GM21447 (cell line): ENCODE measurements around the gene MAPK8IP2.

ENCODE experiments used
- ATAC-seq: cut with Tn5 transposase; IDR thresholded peaks from one replicate; pipeline ENCODE4 v1.9.1; 2021; ENCODE audit not compliant: unreplicated experiment

The MAPK8IP2 gene

DNA sequence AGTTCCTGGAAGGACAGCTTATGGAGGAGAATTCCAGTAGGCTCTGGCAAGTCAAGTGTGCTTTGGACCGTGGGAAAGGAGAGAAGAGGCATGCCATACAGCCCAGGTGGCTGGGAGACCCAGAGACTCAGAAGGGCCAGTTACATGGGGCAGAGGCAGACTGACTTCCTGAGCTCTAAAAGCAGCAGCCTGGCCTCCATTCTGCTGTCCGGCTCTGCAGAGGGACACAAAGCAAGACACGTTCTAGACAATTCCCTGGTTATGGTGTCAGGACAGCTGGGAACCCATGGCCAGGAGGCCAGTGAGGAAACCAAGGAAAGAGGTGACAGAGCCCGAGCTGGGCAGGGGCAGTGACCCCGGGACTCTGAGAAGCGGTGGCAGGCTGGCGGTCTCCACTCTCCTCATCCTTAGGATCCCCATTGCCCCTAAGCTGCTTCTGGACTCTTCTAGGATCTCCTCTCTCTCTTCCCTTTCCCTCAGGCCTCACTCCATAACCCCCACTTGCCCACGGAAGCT lies 25.1 kb upstream of the MAPK8IP2 start:
- ATAC-seq = no peak

DNA sequence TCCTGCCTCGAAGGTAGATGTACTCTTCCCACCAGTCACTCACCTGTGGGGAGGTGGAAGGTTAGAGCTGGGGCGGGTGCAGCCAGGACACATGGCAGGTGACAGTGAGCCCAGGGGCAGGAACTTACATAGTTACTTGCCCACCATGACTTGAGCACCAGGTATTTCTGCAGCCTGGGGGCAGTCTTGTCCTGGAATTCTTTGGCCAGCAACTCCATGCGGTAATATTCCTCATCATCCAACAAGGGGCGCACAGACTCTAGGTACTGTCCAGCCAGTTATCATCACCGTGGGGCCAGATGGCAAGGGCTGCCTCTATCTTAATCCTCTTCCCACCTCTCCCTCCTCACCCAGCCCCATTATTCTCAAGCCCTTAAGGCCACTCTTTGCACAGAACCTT lies 24.5 kb upstream of the MAPK8IP2 start:
- ATAC-seq = no peak

DNA sequence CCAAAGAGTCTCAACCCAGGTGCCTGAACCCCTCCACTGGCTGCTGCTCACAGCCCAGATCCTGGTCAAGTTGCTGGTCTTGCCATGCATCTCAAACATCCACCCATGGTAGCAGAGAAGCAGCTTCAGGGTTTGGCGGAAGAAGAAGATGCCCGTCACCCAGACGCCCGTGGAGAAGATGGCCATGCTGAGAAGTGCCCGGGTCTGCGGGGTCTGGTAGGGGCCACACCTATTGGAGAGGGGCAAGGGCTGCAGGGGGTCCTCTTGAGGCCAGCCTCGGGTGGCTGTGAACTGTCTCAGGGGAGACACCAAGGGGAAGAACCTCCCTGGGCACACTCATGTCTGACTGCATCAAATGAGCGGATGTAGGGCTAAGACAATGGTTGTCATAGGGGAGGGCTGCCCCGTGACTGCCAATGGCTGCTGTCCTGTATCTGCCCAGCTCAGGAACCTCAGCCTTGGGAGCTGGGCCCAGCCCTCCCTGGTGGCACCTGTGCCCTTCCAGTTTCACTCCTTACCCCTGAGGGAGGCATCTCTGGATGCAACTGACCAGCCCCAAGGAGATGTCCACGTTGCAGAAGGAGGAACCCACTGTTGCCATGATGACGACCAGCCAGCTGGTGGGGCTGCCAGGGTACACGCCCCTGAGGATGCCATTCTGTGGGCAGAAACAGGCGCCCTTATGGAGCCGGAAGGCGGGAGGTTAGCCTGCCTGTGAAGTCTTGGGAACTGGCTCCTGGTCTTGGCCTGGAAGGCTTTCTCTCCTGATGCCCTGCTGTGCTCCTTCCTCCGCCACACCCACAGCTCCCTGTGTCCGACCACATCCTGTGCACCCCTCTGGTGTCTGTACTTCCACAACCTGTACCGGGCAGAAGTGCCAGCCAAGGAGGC lies 23.5 kb upstream of the MAPK8IP2 start:
- ATAC-seq = no peak

DNA sequence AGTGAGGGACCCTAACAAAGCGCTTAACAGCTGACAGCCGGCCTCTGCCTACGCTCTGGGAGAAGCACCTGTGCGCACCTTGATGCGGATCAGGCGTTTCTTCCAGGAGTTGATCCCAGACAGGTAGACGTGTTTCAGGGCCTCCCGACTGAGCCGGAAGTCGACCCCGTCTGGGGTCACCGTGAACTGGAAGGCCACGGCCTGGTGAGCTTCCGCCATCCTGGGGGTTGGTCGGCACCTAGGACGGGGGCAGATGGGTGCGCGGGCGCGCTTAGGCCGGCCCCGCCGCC lies 23.0 kb upstream of the MAPK8IP2 start:
- no peak for ATAC-seq

DNA sequence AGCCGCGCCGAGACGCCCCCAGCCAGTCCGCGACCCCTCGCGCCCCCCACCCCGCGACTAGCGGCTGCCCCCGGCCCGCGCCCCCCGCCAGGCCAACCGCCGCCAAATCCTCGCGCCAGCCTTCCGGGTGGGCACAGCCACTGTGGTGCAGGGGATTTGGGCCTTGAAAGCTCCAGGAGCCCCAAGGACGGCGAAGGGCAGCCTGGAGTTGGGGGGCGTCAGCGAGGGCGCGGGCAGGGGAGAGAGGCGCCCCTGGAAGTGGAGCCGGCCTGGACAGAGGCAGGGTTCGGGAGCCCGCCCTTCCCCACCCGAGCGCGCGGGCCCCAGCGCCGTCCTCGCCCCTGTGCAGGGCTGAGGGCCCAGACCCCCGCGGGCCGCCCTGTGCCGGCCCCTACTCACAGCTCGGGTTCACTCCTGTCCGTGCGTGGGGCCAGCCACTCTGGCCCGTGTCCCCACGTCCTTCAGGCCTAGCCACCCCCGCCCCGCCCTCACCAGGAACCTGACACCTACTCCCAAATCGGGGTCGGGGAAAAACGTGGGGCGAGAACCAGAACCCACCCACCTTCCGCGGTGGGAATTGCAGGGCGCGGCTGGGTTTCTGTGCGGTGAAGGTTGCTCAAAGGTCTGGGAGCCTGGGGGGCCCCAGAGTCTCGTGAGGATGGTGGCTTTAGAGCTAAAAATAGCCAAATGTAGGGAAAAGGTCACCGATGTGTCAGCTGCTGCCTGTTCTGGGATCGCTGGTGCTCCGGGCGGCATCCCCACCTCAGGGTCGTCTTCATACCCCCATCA lies 22.4 kb upstream of the MAPK8IP2 start, which contains the start of gene CPT1B:
Gene CPT1B, minus strand, starts transcription at position 441 of the 789 bp plus-strand sequence. CDS start 512 bp downstream, outside the sequence.
- no peak for ATAC-seq

DNA sequence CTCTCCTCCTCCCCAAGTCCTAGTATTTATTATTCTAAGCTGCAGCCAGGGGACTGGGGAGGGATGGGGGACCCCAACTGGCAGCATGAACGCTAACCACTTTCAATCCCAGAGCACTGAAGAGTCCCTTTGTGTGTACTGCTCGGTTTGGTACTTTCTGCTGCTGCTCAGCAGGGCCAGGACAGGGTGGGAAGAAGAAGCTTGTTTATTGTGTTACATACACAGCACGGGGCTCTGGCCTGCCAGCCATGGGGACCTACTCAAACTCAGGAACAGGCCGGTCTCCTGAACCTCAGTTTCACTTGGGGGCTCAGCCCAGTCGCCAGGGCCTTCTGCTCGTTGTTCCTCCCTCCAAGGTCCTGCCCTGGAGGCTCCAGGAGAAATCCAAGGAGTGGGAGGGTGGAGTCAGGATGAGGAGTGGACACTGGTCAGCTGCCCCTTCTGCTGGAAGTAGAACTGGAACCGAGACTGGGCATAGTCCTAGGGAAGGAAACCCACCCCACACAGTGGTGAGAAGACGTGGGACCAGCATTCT lies 21.8 kb upstream of the MAPK8IP2 start:
- ATAC-seq = no peak

DNA sequence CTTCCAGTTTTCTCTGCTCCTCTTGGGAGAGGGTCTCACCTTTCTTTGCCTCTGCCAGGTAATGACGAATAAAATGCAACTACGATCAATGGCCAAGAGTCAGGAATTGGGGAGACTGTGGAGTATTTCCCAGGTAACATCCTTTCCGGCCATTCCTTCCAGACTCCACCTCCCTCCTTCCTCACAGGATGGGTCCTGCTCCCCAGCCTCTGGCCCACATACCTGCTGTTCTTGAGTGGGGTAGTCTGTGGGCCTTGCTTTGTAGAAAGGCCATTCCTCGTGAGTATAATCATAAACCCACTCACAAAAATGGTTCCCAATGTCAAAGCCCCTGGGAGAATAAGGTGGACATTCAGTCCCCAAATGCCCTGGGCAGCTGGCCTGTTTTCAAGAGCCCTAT lies 20.8 kb upstream of the MAPK8IP2 start:
- no peak for ATAC-seq

DNA sequence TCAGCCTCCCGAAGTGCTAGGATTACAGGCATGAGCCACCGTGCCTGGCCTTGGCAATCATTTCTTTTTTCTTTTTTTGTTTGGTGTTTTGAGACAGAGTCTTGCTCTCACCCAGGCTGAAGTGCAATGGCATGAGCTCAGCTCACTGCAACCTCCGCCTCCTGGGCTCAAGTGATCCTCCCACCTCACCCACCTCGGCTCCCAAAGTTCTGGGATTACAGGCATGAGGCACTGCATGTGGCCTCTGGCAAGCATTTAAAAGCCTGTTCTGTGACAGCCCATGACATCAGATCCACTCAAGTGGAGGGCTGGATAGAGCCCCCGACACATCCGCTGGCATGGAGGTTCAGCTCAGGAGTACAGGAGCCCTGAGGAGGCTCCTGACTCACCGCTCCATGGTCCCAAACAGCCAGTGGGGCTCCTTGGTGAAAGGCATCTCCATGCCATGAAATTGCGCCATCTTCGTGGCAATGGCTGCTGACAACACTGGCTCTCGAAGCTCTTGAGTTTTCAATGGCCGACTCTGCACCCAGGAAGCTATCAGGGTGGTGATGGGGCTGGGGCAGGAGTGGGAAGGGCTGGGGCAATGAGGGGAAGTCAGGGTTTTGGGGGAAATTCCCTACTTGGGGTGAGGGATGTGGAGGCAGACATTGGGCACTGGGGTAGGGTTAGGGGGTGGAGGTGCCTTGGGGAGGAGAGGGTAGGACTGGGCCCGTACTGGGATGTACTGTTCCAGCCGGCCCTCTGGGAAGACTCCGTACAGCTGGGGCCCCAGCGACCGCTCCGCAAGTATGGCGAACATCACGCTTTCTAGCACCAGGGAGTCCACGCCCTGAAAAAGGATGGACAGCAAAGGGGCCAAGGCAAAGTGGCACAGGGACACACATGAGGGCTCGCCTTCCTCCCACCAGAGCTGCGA lies 19.3 kb upstream of the MAPK8IP2 start:
- ATAC-seq = no peak

DNA sequence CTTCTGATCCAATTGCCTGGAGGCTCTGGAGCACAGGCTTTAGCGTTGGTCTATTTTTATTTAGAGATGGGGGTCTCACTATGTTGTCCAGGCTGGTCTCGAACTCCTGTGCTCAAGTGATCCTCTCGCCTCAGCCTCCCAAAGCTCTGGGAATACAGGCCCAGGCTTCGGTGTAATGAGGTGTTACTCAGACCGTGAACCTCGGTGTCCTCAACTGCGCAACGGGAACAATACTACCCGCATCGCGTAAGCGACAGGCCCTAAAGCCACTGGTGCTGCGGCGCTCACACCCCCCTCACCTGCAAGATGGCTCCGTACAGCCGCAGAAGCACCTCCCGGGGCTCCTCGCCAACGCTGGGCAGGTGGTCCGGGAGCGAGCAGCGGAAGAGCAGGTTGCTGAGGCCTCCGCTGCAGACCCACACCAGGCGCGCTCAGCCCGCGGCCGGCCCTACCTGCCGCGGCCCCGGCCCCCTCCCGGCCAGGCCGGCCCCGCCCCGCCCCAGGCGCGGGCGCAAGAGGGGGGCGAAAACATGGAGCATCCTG lies 18.6 kb upstream of the MAPK8IP2 start:
- no peak for ATAC-seq

DNA sequence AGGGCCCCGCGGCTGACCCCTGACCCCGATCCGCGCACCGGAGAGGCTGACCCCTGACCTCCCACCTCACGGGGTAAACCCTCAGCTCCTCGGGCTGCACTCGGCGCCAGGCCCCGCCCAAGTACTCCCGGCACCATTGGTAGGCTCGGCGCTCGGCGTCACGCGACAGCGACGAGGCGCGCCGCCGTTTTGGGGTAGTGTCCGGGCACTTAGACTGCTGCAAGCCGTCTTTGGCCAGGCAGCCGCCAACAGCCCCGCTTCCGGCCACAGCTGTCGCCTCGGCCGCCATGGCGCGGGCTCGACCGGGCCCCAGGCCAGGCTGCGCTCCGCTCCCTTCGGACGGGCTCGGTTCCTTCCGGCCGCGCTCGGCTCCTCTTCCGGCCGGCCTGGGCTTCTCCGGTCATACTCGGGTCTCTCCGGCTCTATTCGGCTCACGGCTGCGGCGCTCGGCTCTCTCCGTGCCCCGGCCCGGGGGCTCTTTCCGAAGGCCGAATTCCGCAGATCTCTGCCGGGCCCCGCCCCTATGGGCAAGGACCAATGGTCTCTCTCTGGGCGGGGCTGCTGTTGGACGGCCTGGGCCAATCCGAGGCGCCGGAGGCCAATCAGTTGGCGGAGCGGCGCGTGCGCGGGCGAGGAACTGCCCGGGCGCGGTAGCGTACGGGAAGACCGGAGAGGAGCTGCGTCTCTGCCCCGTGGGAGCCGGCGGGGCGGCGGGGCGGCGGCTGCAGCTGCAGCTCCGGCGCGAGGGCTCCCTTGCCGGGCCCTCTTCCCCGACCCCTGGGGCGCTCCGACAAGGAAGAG lies 17.9 kb upstream of the MAPK8IP2 start, which contains the start of gene CHKB:
Gene CHKB, minus strand, starts transcription at position 357 of the 801 bp plus-strand sequence. Its CDS starts 68 bp downstream, at position 289.
- peak; percentile 84 for ATAC-seq

DNA sequence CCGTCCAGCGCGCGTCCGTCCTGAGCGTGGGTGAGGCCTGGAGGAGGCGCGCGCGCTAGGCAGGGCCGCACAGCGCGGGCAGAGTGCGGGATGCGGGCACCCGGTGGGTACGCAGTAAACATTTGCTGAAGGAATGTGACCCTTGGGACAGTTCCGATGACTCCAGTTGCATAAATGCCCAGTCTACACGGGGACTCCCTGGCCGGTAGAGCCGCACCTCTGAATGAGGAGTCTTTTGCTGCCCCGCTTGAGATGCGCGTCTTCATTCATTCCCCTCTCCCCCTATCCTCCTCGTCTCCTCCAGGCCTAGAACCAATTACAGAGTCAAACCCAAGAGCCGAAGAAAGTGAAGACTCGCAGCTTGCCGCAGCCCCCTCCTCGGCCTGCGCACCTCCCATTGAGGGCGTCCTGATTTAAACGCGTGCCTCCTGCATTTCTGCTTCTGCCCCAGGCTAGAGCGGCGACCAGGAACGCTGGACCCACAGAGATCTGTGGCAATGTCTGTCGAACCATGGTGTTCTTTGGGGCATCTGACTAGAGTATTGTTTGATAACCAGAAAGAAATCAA lies 17.2 kb upstream of the MAPK8IP2 start:
- peak; percentile 28 for ATAC-seq

DNA sequence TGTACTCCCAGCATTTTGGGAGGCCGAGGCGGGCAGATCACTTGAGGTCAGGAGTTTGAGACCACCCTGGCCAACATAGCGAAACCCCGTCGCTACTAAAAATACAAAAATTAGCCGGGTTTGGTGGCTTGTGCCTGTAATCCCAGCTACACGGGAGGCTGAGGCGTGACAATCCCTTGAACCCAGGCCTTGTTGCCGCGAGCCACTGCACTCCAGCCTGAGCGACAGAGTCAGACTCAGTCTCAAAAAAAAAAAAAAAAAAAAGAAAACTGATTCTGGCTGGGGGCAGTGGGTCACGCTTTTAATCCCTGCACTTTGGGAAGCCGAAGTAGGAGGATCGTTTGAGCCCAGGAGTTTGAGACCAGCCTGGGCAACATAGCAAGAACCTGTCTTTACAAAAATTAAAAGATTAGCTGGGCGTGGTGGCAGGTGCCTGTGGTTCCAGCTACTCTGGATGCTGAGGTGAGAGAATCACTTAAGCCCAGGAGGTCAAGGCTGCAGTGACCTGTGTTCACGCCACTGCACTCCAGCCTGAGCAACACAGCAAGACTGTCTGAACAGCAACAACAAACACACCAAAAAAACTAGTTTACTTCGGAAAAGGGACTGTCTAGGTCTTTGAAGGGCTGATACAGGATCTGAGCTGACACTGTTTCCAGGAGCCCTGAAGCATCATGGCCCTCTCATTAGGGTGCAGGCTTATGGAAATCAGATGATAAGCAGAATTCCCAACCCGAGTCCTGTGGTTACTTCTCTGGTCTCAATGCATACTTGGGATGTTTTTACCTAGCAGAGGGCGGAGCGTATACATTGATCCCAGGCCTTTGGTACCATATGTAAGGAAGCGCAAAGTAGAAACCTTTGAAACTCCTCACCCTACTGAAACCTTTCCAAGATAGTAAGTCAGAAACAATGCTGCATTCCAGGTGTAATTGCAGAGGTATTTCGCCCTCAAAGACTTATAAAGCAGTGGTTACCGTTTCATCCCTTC lies 16.2 kb upstream of the MAPK8IP2 start:
- ATAC-seq = no peak

DNA sequence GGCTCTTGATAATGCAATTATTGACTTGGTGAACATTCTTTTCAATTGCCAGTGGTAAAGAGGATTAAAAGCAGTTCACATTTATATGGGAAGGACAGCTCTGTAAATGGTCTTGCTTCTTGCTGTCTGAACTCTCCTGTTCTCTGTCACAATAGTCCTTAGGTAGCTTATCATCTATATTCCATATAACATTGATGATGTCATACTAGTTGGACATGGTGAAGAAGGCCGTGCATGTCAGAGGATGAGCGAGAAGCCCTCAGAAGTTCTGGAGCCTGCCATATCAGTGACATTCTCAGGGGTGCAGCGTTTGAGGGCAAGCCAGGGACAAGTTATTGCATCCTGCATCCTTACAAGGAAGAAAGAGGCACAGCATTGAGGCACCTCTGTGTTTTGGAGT lies 15.4 kb upstream of the MAPK8IP2 start:
- ATAC-seq = no peak

DNA sequence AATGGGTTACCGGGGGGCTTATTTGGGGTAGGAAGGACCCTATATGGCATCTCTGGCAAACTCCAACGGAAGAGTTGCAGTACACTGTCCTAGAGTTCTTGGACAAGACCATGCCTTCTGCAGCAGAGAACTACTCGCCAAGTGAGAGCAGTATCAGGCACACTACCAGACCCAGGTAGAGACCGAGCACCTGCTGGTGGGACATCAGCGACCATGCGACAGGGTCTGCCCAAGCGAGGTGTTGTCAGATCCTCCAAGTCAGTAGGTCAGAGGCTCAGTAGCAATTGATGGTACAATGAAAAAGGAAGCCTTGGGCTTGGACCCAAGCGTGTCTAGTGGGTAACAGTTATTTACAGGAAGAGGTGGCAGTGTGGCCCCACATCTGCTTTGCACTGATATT lies 14.8 kb upstream of the MAPK8IP2 start:
- ATAC-seq = no peak

DNA sequence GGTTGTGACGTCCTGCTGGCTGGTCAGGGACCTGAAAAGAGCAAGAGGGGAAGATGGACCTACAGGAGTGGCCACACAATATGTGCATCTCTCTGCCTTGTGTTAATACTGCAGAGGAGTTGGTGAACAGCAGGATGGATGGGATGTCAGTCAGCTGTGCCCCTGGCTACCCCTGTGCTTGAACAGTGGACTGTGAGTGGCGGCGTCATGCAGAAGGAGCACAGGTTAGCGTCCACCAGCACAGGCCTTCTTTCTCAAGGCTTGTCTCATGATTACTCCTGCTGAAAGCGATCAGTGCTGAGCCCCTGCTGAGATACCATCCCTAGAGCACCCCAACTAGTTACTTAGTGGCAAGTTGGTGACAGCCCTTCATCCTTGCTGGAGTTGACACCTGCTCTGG lies 14.2 kb upstream of the MAPK8IP2 start:
- no peak for ATAC-seq

DNA sequence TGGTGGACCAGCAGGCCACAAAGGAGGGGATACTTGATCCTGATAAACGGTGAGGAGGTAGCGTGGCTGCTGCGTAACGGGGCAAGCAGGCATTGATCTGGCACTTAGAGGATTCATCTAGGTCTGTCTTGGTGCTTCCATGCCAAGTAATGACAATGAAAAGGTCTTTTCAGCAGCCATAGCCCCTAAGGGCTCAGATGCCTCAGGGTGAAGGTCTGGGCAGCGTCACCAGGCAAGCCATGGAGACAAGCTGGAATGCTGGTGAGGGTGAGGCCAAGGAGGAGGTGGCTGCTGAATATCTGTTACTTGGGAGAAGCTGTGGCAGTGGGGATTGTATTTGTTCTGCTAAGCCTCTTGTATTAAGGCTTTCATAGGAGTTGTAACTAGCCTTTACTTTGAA lies 13.2 kb upstream of the MAPK8IP2 start:
- no peak for ATAC-seq

DNA sequence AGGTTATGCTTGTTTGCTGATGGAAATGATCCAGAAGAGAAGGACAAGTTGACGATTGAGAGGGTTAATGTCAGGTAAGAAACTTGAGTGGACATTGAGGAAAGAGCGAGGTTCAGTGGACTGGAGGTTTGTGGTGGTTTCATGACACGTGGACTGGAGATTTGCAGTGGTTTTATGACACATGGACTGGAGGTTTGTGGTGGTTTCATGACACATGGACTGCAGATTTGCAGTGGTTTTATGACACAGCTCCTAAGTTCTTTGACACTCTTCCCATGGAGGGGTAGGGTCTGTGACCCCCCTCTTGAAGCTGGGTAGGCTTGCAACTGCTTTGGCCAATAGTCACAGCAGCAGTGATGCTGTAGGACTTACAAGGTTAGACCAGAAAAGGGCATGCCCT lies 5.4 kb upstream of the MAPK8IP2 start:
- ATAC-seq = no peak

DNA sequence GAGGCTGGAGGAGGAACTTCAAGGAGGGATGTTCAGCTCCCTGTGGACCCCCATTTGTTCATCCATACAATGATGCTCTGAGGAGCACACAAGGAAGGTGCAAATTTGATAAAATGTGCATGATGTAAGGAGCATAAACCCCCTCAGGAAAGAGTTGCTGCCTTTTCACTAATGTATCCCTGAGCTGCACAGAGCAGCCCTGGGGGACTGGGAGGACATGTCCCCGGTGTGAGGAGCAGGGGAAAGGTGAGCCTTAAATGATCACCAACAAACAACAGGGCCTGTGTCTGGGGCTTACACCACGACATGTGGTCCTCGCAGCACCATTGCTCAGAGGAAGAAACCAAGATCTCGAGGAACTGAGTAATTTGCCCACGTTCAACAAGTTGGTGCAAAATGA lies 3.5 kb upstream of the MAPK8IP2 start:
- ATAC-seq = no peak
